Cerebellar nuclear complex (tissue), 1 donor: ENCODE results near the gene SIGLECL1.
A peak's percentile ranks its signal among the peaks of the same experiment; 100 is the strongest.

Experiments used
- DNase-seq, 2 experiments: peaks; one replicate each; lab custom pipeline; 2025; lab: John Stamatoyannopoulos, UW

The SIGLECL1 gene

DNA sequence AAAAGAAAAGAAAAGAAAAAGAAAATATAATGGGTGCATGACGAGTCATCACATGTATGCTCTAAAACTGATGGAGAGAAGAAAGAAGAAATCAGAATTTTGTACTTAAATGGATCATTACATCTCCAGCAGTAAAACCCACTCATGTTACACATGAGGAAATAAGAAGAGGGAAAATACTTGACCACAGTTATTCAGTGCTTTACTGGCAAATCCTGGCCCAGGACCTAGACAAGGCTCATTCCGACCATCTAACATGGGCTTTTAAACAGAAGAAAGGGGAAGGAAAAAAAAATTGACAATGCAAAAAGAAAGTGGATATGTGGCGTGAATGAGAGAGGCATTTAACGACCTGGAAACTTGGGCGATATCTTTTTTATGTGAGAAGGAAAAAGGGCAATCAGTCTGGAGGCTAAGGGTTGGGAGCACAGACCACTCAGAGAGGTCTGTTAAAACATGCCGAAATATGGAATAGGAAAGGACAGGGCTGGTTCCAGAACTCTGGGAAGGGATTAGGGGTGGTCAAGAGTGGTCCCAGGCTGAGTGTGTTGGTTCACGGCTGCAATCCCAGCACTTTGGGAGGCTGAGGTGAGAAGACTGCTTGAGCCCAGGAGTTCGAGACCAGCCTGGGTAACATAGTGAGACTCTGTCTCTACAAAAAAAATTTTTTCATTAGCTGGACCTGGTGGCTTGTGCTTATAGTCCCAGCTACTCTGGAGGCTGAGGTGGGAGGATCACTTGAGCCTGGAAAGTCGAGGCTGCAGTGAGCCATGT, 1.6 kb downstream of the SIGLECL1 start:
- DNase-seq, result no peak

DNA sequence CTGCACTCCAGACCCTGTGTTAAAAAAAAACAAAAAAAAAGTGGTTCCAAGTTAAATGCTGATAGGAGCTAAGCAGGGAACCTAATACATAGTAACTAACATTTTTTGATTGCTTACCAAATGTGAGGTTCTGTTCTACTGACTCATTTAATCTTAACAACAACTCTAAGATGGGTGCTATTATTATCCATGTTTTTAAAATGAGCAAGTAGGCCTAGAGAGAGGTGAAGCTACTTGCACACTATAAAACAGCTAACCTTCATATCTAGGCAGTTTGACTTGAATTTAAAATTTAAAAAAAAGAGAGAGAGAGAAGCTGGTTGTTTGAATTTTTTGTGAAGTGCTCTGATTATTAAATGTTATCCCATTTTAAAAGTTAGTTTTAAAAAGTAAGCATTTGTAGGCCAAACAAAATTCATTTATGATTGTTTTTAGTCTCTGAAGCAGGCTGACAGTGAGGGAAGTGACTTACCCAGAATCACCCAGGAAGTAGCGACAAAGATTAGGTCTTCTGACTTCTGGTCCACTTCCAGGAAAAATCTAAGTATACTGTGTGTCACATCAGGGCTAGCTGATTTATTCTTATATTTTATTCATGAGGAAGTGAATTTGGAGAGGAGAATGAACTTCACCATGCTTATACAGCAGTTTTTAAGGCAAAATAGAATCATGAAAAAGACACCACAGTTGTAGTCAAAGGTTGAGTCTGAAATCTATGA, 2.4 kb downstream of the SIGLECL1 start:
- DNase-seq, result no peak

DNA sequence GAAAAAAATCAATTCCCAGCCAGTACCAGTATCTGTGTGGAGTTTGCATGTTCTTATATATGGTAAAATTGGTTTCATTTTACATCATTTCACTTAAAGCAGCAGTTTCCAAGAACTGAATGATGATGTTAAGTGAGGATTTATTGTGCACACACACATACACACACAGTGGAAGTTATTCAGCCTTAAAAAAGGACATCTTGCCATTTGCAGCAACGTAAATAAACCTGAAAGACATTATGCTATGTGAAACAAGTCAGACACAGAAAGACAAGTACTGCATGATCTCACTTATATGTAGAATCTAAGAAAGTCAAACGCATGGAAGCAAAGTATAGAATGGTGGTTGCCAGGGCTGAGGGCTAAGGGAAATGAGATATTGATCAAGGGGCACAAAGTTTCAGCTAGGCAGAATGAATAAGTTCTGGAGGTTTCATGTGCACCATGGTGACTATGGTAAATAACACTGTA, 5.3 kb downstream of the SIGLECL1 start:
- DNase-seq, result no peak

DNA sequence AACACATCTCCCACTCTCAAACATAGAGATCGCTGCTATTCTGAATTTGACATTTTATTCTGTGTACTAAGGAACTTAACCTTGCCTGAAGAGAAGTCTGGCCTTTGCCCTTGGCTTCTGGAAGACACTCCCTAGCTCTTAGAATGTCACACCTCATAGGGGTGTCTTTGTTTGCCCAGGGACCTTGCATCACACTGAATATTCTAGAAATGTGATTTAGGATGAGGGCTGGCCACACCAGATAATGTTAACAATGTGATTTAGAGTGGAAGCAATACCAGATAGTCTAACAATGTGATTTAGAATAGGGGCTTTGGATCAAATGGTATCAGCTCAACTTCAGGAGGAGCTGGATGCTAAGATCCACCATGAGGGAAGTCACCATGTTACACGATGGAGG, 6.6 kb downstream of the SIGLECL1 start:
- DNase-seq, result no peak

DNA sequence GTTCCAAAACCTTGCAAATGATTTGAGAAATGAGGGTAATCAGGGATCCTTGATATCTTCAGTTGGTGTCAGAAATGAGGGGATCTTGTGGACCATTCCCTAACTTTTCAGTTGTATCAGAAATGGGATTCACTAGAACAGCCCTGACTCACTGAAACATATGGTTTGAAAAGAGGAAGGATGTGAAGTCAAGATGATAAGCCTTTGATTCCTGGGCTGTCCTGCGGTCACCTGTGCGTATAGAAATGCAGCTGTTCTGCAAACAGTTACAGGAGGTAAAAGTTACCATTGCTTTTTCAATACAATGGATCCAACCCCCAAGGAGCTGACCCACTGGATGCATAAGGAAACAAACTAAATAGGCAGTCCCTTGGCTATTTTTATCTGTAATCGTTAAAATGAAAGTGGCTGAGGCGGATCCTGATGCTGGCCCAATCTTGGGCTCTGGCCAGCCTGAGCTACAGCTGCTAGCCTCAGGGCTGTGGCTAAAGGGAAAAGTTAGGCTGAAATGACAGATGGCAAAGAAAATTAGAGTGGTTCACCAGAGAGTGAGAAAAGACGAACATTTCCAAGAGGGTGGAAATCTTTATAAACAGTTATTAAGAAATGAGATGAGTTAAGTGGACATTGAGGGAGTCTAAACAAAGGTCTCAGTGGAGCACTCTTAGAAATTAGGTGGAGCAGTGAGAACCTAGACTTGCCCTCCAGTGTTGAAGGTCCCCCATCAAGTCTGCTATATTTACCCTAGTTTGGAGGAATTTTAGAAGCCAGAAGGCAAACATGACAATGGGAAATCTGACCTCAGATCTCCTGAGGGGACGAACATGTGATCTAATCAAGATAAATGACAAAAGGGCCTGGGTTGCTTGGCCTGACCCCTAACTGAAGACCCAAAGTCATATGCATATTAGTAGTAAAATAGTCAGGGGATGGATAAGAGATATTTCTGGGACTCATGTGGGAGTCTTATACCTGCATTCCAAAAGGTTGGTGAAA, 7.6 kb downstream of the SIGLECL1 start:
- DNase-seq, result no peak

DNA sequence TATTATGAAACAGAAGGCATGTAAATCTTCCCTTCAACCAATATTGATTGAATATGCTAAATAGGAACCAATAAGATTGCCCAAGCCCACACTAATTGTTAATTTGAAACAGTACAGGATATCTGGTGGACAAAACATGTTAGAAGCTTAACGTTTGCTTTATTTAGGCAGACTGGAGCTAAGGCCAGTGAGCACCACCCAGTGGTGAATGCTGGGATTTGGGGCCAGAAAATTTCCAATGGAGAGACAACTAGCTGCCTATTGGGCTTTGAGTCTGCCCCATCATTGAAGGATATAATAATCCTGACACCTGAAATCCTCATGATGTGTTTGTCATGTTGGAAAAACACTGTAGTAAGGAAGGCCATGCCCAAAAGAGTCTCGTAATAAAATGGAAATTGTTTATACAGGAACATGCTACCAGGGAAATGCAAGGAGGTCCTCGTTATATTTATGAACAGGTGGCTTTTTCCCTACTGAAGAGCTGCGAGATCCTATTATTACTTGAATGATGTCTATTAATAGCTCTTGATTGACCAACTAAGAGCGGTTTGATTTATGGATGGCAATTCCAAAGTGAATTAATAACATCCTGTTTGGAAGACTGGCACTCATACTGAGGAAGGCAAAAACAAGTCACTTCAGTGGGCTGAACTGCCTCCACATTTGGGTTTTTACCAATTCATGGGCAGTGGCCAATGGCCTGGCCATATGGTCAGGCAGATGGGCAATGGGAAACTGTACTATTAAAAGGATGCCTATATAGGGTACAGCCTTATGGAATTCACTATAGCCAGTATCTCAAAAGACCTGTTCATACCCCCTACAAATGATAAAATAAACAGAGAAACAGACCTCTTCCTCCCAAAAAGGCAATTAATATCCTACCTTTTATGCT, 8.7 kb downstream of the SIGLECL1 start:
- peak; percentile 19 to 66 for DNase-seq

DNA sequence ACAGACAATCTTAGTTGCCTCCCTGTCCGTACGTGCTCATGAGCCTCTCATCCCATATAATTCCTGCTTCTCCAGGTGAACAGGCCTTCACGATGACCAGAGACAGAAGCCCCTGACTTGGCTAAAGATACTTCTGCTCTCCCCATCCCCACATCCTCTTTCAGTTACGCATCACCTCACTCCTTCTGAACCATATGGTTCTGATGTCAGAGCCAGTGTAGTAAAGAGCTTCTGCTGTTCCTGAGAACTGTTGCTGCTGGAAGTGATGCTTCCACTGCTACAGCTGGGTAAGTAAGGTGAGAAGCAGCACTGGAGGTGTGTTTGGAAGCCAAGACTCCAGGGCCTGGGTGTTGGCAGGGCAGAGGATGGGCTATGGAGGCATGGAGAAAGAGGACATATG, 12.9 kb downstream of the SIGLECL1 start:
- DNase-seq, result no peak

DNA sequence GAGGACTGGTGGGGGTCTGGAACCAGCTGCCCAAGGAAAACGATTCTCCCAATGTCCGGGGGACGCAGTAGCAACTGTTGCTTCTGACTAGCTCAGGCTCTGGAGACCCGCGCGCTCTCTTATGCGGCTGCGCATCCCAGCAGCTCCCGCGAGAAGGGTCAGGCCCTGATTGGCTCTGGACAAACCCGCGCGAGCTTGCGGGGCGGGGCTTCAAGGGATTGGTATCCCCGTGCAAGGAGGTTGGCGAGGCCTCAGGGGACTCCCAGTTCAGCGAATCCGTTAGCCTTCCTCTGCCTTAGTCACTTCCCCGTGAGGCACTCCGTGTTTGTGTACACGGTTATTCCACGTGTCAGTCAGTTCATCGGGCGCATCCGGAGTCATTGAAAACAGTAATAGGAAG, 20.2 kb downstream of the SIGLECL1 start:
- peak in 1 of 2 experiments; percentile 30 for DNase-seq

DNA sequence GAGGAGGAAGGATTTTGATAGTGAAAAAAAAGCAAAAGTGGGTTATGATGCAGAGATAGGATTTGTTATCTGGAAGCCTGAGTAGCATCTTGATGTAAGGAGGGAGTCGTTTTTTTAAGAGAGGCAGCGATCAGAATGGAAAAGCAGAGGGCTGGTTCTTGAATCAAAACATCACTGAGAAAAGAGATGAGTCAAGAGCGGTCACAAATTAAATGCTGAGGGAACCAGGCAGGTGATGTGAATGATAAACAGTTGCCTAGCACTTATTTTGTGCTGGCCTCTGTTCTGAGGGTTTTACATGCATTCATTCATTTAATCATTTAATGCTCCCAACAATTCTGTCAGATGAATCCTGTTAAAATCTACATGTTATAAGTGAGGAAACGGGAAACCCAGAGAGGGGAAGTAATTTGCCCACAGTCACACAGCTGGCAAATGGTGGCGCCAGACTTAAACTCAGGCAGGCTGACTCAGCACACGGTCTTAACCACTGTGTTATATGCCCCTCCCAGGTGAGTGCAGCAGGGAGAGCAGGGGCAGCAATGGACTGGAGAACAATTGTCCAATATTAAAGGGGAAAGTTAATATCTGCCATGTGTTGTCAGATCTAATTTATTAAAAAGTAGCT, 21.4 kb downstream of the SIGLECL1 start:
- DNase-seq, result no peak

DNA sequence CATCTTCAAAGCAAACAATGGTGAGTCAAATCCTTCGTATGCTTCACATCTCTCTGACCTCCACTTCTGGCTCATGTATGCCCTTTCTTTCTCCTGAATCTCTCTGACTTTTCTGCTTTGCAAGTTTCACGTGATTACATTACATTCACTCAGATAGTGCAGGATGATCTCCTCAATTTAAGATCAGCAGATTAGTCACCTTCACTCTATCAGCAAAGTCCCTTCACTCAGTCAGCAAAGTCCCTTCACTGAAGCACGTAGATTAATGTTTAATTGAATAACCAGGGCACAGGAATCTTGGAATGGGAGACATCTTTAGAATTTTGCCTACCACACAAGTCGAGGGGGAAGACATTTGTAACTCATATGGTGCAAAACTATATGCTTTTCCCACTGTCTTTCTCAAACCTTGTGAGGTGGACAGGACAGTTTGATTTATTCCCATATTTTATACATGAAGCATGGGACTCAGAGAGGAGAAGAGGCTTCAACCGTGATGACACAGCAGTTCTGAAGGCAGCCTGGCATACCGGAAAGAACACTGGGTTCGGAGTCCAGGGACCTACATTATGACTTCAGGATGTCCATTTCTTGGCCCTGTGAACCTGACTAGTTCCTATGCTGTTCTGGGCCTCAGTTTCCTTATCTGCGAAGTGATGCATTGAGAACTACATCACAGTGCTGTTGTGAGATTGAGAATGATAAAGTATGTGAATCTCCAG, 23.3 kb downstream of the SIGLECL1 start:
- DNase-seq, result no peak

DNA sequence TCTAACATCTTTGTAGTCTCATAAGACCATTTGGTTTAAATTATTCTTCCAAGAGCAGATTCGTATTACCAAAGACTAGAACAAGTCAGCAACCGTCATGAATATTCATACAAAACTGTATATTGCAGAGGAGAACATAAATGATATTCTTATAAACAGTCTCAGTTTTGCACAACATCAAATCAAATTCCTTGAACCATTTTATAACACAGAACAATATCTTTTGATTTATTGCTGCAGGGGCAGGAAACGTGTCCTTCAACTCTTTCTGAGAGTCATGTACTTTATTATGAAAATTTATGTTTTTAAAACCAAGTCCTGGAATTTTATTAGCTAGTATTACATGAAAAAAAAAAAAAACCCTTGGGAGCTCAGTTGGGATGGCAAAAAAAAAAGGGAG, 26.2 kb downstream of the SIGLECL1 start:
- DNase-seq, result no peak

DNA sequence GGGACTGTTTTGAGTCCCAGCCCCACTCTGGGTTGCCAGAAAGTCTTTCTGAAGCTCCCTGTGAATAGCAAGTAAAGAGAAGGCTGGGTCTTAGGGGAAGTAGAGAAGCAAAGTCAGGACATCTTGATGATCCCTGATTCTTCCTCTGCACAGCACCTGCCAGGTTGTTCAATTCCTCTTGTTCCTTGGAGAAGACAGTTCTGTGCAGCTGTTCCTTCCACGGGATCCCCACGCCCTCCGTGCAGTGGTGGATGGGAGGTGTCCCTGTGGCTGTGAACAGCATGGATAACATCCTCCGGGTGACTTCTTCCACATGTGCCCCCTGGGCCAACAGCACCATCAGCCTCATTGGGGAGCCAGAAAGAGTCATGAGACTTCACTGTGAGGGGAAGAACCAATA, 31.5 kb downstream of the SIGLECL1 start:
- DNase-seq, result no peak

DNA sequence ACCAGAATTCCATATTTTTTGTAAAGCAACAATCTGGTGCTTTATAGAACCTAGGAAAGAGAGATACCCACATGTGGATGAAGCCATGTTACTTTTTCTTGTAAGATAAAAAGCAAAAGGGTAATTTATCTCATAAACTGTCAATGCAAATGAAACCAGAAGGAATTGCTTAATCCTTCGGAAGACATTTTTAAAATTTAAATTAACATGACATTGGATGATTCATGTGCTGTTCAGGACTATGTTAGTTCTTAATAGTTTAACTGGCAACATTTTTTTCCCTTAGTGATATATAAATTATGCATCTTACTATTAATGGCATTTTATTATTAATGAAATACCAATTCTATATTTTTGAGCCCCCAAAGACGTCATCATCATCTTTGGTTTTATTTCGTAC, 34.8 kb downstream of the SIGLECL1 start:
- no peak for DNase-seq

DNA sequence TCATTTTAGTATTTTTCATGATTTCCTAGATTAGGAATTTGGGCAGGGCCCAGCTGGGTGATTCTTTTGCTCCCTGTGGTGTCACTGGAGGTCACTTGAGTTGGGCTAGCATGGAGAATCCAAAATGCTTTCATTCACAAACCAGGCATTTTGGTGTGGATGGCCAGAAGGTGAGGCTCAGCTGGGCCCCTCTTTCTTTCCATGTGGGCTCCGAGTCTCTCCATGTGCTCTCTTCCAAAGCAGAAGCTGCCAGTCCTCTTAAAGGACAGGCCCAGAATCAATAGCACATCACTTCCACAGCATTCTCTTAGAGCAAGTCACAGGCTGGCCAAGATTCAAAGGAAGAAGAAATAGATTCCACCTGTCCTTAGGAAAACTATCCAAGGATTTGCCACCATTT, 38.8 kb downstream of the SIGLECL1 start:
- DNase-seq, result no peak

DNA sequence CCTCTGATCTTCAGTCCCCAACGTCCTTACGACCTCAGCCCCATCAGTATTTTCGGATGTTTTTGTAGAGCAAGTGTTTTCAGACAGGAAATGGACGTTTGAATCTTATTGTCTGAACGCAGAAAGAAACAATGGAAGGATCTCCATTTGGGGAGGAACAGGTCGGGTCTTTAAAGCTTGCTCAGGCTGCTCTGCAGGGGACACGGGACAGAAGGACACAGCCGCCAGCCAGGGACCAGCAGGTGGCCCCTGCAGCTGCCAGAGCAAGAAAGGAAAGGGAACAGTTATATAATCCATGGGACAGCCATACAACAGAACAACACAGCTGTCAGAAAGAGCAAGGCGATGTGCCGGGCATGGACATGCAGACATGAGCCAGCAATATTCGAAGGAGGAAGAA, 42.1 kb downstream of the SIGLECL1 start:
- peak; percentile 36 to 48 for DNase-seq

DNA sequence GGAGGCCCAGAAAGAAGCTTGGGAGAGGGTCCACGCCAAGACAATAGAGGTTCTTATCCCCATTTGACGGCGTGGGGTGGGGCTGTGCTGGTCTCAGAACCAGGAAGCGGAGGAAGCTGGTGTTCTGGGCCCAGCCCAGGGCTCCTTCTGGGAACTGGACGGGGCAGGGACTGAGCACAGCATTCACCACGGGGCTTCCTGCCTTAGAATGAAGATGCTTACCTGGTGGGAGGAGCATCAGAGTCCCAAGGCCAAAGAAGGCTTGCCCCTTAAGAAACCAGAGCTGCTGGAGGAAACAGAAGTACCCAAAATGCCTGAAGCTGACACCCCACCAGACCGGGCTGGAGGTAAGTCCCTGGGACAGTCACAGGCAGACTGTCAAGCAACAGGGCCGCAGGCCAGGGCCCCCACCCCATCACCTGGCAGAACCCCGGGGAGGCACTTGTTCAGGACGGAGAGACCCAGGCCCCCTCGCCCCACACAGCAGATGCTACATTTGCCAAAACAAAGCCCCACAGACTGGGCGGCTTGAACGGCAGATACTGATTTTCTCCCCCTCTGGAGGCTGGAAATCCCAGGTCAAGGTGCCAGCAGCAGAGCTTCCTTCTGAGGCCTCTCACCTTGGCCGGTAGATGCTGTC, 42.8 kb downstream of the SIGLECL1 start:
- no peak for DNase-seq

DNA sequence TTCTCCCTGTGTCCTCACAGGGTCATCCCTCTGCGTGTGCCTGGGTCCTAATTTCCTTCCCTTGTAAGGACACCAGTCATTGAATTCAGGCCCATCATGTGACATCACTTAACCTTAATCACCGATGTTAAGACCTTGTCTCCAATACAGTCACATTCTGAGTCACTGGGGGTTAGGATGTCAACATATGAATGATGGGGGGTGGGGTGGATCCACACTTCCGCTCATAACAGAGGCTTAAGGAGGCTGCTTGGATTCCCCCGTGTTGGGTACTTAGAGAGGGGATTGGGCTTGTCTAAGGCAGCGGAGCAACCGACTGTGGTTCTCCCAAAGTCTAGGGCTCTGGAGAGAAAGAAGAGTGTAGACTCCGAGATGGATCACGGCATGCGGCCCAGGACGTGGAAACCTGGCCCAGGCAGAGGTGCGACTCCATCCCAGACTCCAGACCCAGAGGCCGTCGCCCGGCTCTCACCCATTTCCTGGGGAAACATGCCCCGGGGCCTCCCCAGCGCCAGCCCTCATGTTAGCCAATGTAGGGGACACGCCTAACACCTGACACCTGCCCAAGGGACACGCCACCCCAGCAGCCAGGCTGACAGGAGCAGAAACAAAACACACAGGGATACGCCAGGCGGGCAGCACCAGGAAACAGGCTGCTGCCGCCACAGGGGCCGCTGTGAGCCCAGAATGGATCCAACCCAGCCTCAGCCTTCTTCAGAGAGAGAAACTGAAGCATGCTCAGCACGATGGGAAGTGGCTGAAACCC, 43.5 kb downstream of the SIGLECL1 start:
- DNase-seq, result no peak

DNA sequence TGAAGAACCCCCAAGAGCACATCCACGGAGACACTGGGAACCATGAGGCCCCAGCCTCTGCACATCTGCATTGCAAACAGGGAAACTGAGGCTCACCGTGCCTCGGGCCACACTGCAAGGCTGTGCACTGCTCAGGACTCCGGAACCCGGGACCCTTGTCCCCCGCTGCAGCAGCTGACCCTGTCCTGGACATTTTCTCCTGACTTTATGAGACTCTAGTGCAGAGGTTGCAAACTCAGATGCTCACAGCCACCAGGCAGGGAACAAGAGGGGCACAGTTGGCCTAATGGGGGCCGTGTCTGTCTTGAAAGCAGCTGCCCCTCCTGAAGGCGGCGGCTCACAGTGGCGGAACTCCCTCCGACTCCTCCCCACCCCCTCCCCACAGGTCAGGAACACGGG, 44.1 kb downstream of the SIGLECL1 start:
- no peak for DNase-seq
